Measurements from ENCODE around the gene SLCO2B1. TPM values are rescaled to one million over a fixed set of nuclear protein-coding genes. Genes with fewer than 3 reads are reported as not detected.

SLCO2B1 gene
- total and polyA plus RNA-seq, 2 experiments from 2014 or later: not detected

DNA sequence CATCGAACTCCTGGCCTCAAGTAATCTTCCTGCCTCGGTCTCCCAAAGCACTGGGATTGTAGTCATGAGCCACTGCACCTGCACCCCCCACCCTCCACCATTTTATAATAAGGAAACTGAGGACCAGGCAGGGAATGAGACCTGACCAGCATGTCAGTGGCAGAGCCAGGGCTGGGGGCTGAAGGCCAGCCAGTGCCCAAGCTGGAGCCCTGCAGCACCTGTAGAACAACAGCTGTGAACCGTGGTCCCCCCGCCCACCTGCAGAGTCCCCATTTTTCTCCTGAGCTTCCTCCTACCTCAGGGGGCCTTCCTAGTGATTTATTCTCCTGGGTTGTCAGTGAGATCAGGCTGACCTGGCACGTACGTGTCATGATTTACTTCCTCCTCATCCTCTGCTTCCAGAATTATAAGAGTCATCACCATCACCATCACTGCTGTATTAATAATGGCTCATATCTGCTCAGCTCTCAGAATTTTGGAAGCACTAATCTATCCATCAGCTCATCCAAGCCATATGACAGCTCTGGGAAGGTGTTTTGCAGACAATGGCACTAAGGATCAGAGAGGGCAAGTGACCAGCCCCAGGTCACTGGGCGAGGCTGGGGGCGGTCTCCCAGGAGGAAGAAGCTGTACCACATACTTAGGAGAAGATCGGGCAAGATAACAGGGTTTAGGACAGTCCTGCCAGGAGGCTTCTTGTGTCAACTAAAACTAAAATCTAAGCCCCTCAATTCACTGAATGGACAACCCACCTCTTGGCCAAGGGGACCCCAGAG, 5.5 kb upstream of the SLCO2B1 start:
- Histone ChIP-seq H3K27me3 (replicated peaks; ENCODE audit: insufficient read depth) (peaks cover 12% of the 10 kb centered on the region; the same call in 1 of the 2 replicates), H3K9ac (no peak overlapping the region), H3K9me3 (ENCODE audit: low read depth) (no peaks in the 10 kb centered on the region), H2AFZ (no peak overlapping the region), H3K4me2 (ENCODE audit: unreplicated experiment) (no peak overlapping the region), H3K79me2 (ENCODE audit: insufficient read depth) (no peaks in the 10 kb centered on the region), H3K36me3 (ENCODE audit: low read depth) (no peaks in the 10 kb centered on the region), H3K27ac (no peak overlapping the region), H3K4me1 (ENCODE audit: insufficient read depth) (peaks cover 4% of the 10 kb centered on the region), H3K4me3 (no peak overlapping the region), H4K20me1 (ENCODE audit: insufficient read depth) (no peaks in the 10 kb centered on the region), H3F3A (ENCODE audit: insufficient read depth) (peaks cover 7% of the 10 kb centered on the region; the same call in 1 of the 2 replicates), H3K9me2 (ENCODE audit: insufficient read depth) (no peaks in the 10 kb centered on the region)
- no peak for TF ChIP-seq EZH2 (IDR thresholded peaks at IDR 0.05; ENCODE audit: insufficient read depth, poor library complexity, severe bottlenecking)
- no peak for TF ChIP-seq EZH2phosphoT487 (IDR thresholded peaks at IDR 0.05; ENCODE audit: insufficient read depth, low read depth)
- DNase-seq: no peak
- WGBS, 2 experiments (ENCODE audit: low coverage in 1 of 2, low lambda C conversion rate in 2 of 2, missing lambda C conversion rate in 2 of 2): 47 to 51% methylated on average over 8 to 9 of the region's 9 CpGs
- in situ Hi-C loops (cut with MboI): no loop called here

DNA sequence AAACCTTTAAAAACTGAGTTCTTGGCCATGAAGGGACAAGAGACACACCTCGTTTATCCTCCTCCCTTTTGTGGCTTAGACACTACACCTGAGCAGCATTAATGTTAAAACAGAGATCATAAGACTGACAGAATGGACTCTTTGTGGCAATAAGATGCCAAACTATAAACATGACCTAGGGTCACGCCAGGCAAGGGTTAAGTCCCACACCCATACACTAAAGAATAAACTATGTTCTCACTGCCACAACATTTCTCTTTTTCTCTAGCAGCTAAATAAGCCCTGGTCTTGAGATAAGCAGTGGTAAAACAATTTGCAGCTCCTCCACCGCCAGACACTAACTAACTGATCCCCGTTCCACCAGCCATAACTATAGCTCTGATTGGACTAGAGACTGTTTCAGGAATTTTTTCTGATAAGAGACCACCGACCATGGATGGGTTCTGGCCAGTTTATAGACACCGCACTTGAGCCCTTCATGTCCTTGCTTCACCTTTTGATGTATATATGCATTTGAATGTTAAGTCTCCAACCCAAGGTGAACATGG, 4.9 kb upstream of the SLCO2B1 start:
- H3K4me1 ChIP-seq (ENCODE audit: insufficient read depth): peaks cover 4% of the 10 kb centered on the region
- H4K20me1 ChIP-seq (ENCODE audit: insufficient read depth): no peaks in the 10 kb centered on the region
- no peak for DNase-seq
- WGBS, 2 experiments (ENCODE audit: low coverage in 1 of 2, low lambda C conversion rate in 2 of 2, missing lambda C conversion rate in 2 of 2): 25 to 28% methylated on average over 6 of the region's 6 CpGs
- H3K9me2 ChIP-seq (ENCODE audit: insufficient read depth): no peaks in the 10 kb centered on the region
- no peak overlapping the region for H3K9ac ChIP-seq
- no peaks in the 10 kb centered on the region for H3K79me2 ChIP-seq (ENCODE audit: insufficient read depth)
- peaks cover 7% of the 10 kb centered on the region; the same call in 1 of the 2 replicates for H3F3A ChIP-seq (ENCODE audit: insufficient read depth)
- no peaks in the 10 kb centered on the region for H3K36me3 ChIP-seq (ENCODE audit: low read depth)
- no peak overlapping the region for H3K27ac ChIP-seq
- H3K4me2 ChIP-seq (ENCODE audit: unreplicated experiment): no peak overlapping the region
- in situ Hi-C loops (cut with MboI): no loop called here
- H2AFZ ChIP-seq: no peak overlapping the region
- no peak for TF ChIP-seq EZH2phosphoT487 (IDR thresholded peaks at IDR 0.05; ENCODE audit: insufficient read depth, low read depth)
- TF ChIP-seq EZH2 (IDR thresholded peaks at IDR 0.05; ENCODE audit: insufficient read depth, poor library complexity, severe bottlenecking): no peak
- H3K4me3 ChIP-seq: no peak overlapping the region
- H3K9me3 ChIP-seq (ENCODE audit: low read depth): no peaks in the 10 kb centered on the region
- H3K27me3 ChIP-seq (replicated peaks; ENCODE audit: insufficient read depth): peaks cover 18% of the 10 kb centered on the region; the same call in 1 of the 2 replicates

DNA sequence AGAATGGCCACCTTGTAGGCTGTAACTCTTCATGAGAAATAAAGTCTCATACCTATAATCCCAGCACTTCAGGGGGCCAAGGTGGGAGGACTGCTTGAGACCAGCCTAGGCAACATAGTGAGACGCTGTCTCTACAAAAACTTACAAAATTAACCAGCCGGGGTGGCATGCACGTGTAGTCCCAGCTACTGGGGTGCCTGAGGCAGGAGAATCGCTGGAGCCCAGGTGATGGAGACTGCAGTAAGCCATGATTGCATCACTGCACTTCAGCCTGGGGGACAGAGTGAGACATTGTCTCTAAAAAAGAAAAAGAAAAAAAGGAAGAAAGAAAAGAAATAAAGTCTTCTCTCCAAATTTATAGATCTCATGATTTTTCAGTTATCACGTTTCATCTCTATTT, 4.2 kb upstream of the SLCO2B1 start:
- H3K9me2 ChIP-seq (ENCODE audit: insufficient read depth): no peaks in the 10 kb centered on the region
- in situ Hi-C loops (cut with MboI): no loop called here
- TF ChIP-seq EZH2 (IDR thresholded peaks at IDR 0.05; ENCODE audit: insufficient read depth, poor library complexity, severe bottlenecking) (no peak), EZH2phosphoT487 (IDR thresholded peaks at IDR 0.05; ENCODE audit: insufficient read depth, low read depth) (no peak)

DNA sequence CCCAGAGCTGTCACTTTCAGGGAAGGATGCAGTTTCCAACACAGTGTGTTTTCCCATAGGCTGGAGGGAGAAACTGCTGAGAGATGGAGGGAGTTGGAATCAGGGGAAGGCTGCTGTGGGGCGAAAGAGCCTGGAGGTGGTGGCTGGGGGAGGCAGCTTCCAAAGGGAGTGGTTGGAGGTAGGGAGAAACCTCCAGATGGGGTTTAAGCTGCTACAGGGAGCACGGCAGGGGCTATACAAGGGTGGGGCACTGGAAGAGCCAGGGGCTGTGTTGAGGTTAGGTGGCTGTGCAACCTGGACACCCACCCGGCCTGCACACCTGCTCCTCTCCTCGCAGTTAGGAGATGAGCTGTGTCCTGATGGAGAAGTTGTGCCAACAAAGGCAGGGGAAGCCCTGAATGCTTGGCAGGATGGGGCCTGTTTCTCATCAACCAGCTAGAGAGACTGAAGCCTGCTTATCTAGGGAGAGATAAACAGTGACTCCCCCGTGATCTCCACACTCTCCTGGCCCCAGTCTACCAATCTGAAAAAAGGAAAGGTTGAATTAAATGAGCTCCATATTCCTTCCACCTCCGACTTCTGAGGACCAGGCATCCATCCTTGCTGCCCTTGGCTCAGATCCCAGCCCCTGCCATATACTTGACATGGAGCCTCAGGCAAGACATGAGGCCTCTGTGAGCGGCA, 3.6 kb upstream of the SLCO2B1 start:
- Histone ChIP-seq H3K27me3 (replicated peaks; ENCODE audit: insufficient read depth) (peaks cover 31% of the 10 kb centered on the region), H3K27ac (no peak overlapping the region), H2AFZ (no peak overlapping the region), H3F3A (ENCODE audit: insufficient read depth) (peaks cover 7% of the 10 kb centered on the region; the same call in 1 of the 2 replicates), H3K79me2 (ENCODE audit: insufficient read depth) (no peaks in the 10 kb centered on the region), H3K36me3 (ENCODE audit: low read depth) (no peaks in the 10 kb centered on the region), H4K20me1 (ENCODE audit: insufficient read depth) (no peaks in the 10 kb centered on the region), H3K4me1 (ENCODE audit: insufficient read depth) (peaks cover 4% of the 10 kb centered on the region), H3K4me3 (no peak overlapping the region), H3K9me2 (ENCODE audit: insufficient read depth) (no peaks in the 10 kb centered on the region), H3K4me2 (ENCODE audit: unreplicated experiment) (no peak overlapping the region), H3K9me3 (ENCODE audit: low read depth) (no peaks in the 10 kb centered on the region), H3K9ac (no peak overlapping the region)
- 69 to 76% methylated on average over 6 to 7 of the region's 7 CpGs for WGBS, 2 experiments (ENCODE audit: low coverage in 1 of 2, low lambda C conversion rate in 2 of 2, missing lambda C conversion rate in 2 of 2)
- in situ Hi-C loops (cut with MboI): no loop called here
- no peak for TF ChIP-seq EZH2 (IDR thresholded peaks at IDR 0.05; ENCODE audit: insufficient read depth, poor library complexity, severe bottlenecking)
- no peak for TF ChIP-seq EZH2phosphoT487 (IDR thresholded peaks at IDR 0.05; ENCODE audit: insufficient read depth, low read depth)
- no peak for DNase-seq

More for the DNA sequence above, 4.2 kb upstream of the SLCO2B1 start:
- Histone ChIP-seq H3K27ac (no peak overlapping the region), H3K79me2 (ENCODE audit: insufficient read depth) (no peaks in the 10 kb centered on the region), H3K9ac (no peak overlapping the region), H3F3A (ENCODE audit: insufficient read depth) (peaks cover 7% of the 10 kb centered on the region; the same call in 1 of the 2 replicates), H4K20me1 (ENCODE audit: insufficient read depth) (no peaks in the 10 kb centered on the region), H3K36me3 (ENCODE audit: low read depth) (no peaks in the 10 kb centered on the region), H2AFZ (no peak overlapping the region), H3K9me3 (ENCODE audit: low read depth) (no peaks in the 10 kb centered on the region), H3K4me1 (ENCODE audit: insufficient read depth) (peaks cover 4% of the 10 kb centered on the region), H3K27me3 (replicated peaks; ENCODE audit: insufficient read depth) (peaks cover 25% of the 10 kb centered on the region), H3K4me3 (no peak overlapping the region), H3K4me2 (ENCODE audit: unreplicated experiment) (no peak overlapping the region)
- 38 to 49% methylated on average over 4 to 5 of the region's 5 CpGs for WGBS, 2 experiments (ENCODE audit: low coverage in 1 of 2, low lambda C conversion rate in 2 of 2, missing lambda C conversion rate in 2 of 2)
- DNase-seq: no peak
